Measurements from ENCODE around the gene IGF2BP1.
A peak's percentile ranks its signal among the peaks of the same experiment; 100 is the strongest.

IGF2BP1 gene

DNA sequence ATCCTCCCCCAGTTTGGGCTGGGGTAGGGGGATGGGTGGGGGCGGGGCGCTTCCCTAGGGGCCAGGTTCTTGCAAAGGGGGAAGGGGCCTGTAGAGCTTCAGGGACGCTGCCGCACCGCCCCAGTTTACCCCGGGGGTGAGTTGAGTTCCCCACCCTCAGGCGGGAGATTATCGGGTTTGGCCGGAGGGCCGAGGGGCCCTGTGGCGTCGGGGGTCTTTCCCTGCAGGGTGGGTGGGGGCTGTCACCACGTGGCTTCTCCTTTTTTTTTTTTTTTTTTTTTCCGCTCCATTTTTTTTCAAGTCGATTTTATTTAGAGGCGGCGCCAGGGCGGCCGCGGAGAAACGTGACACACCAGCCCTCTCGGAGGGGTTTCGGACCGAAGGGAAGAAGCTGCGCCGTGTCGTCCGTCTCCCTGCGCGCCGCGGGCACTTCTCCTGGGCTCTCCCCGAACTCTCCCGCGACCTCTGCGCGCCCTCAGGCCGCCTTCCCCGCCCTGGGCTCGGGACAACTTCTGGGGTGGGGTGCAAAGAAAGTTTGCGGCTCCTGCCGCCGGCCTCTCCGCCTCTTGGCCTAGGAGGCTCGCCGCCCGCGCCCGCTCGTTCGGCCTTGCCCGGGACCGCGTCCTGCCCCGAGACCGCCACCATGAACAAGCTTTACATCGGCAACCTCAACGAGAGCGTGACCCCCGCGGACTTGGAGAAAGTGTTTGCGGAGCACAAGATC is at the start of gene IGF2BP1:
Gene IGF2BP1, plus strand, starts transcription at position 283 of the 724 bp plus-strand sequence. Its CDS starts 361 bp downstream, at position 644.
- peak; percentile 5 for DNase-seq (ENCODE audit: low spot score)

DNA sequence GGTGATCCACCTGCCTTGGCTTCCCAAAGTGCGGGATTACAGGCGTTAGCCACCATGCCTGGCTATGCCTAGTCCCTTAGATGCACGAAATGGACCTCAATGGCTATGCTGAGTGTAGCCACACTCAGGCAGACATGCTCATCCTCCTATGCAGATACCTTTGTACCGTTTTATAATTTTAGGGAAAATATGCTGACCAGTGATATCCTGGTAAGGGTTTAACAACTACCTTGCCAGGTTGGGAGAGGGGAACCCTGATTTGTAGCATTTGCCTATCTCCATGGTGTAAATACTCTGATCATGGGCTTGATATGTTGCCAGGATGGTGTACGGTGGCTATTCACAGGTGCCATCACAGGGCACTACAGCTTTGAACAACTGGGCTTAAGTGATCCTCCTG is 45.6 kb upstream of the IGF2BP1 start:
- no peak for DNase-seq (ENCODE audit: low spot score)

DNA sequence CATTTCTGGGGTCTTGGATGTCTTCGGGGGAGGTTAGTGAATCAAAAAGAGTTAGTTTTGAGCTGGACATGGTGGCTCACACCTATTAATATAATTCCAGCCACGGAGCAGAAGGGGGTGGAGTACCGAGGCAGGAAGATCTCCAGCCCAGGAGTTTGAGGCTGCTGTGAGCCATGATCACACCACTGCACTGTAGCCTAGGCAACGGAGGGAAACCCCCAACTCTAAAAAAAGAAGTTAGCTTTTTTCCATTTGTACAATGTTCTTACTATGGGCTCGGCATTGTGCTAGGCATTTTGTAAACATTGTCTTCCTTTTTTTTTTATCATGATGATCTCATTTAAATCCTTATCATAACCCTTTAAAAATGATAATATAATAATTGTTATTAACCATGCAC is 44.3 kb upstream of the IGF2BP1 start:
- DNase-seq (ENCODE audit: low spot score), result no peak

DNA sequence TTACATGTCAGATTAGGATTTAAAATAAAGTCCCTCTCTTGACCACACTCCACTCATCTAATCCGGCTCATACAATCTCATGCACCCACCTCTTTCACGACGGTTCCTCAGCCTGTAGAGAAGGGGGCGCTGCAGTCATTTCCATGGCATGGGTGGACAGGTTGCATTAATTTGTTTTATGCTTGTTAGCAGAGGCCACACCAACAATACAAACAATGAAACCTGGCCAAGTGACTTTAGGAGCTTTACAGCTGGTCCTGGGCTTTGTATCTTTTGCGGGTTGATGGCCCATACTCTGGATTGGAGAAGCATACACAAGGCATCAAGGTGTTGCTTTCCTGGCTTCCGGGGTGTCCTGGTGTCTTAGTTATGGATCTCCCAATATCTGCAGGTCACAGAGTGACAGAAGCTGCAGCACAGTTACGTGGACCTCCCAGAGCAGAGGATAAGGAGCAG is 42.9 kb upstream of the IGF2BP1 start:
- no peak for DNase-seq (ENCODE audit: low spot score)

DNA sequence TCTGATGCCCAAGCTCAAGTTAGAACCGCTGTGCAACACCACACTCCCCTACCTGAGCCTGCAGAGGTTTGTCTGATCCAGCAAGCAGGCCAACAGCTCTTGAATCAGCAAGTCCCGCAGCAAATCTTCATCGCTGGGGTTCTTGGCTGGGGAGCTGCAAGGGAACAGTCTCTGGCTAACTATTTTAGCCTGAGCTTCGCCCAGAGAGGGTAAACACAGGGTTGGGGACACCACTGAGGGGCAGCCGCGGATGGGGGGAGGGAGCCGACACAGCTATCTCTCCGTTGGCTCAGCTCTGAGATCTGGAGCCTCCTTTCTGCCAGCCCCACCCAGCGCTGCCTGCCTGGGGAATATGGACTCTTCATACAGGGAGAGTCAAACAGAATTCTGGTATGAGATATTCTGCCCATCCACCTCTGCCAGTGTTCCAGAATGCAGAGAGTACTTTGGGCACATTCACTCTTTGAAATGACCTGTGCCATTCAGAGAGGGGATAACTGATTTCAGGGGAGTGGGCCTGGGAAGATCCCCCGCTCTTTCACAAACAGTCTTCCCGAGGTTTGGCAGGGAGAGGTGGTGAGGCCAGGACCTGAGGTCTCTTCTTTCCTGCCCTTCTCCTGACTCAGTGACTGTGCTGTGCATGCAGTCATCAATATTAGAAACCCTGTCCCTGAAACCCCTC is 36.2 kb upstream of the IGF2BP1 start:
- DNase-seq (ENCODE audit: low spot score), result no peak

DNA sequence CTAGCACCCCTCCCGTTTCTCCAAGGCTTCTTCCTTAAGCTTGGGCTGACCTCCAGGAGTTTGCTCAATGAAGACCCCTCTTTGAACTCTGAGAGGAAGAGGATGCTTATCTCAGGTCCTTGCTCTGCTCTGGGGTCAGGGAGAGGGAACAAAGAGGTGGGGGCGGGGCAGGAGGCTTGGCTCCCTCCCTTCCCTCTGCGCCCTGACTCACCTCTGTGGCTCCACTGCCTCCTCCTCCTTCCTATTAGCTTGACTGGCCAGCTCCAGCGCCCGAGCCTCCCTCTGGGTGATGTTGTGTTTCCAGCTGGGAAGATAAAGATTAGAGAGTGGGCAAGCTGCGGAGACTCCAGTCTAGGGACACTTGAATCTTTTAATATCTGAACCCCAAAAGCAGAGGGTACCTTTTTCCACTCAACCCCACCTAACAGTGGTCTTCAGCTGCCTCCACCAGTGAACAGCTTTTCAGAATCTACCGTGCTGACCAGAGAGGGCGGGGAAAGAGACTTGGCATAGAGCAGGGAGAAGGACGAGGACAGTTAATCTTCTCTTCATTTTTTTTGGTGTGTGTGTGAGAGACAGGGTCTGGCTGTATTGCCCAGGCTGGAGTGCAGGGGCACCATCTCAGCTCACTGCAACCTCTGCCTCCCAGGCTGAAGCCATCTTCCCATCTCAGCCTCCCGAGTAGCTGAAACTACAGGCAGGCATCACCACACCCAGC is 35.5 kb upstream of the IGF2BP1 start:
- DNase-seq (ENCODE audit: low spot score), result no peak

DNA sequence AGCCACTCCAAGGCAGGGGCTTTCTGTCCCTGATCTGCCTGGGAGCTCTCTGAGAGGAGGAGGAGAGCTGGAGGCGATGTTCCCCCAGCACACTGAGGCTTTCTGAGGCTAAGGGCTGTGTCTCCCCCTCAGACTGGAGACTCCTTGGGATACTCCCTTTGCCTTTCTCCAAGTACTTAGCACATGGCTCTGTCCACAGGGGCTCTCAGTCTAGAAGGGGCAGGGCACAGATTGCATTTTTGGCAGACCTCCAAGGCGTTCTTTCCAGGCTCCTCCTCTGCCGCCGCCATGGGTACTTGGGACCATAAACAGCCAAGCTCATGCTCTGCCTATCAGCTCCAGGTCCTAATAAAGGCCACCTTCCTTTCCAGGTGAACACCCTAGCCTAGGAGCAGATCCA is 27.0 kb upstream of the IGF2BP1 start:
- no peak for DNase-seq (ENCODE audit: low spot score)

DNA sequence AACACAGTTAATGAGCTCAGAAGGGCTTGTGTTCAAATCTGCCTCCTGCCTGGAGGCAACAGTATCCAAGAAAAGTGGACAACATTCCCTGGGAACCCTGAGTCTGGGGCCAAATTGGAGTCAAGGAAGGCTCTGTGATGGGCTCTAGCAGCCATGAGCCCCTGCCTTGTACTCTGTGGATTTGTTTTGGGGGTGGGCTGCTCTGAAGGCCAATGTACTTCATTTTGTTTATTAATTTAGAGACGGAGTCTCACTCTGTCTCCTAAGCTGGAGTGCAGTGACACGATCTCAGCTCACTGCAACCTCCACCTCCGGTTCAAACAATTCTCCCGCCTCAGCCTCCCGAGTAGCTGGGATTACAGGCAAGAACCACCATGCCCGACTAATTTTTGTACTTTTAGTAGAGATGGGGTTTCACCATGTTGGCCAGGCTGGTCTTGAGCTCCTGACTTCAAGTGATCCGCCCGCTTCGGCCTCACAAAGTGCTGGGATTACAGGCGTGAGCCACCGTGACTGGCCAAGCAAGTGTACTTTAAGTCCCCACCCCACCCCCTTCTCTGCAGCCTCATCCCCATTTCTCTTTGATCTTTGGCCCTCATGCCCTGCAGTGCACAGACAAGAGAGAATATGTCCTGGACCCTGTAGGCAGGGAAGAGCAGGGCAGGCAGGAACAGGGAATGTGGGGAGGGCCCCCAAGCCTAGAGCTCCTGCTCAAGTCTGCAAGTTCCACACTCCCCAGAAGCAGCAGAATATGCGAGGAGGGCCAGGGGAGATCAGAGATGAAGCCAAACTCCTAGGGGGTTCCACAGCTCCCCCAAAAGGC is 26.1 kb upstream of the IGF2BP1 start:
- no peak for DNase-seq (ENCODE audit: low spot score)

DNA sequence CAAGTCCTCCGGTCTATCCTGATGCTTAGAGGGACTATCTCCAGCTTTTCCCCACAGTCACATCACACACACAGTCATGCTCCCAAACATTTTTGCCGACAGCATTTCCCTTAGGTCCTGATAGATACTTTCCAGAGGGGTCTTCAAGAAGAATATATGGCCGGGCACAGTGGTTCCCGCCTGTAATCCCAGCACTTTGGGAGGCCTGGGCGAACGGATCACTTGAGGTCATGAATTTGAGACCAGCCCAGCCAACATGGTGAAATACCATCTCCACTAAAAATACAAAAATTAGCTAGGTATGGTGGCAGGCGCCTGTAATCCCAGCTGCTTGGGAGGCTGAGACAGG is 24.5 kb upstream of the IGF2BP1 start:
- no peak for DNase-seq (ENCODE audit: low spot score)

DNA sequence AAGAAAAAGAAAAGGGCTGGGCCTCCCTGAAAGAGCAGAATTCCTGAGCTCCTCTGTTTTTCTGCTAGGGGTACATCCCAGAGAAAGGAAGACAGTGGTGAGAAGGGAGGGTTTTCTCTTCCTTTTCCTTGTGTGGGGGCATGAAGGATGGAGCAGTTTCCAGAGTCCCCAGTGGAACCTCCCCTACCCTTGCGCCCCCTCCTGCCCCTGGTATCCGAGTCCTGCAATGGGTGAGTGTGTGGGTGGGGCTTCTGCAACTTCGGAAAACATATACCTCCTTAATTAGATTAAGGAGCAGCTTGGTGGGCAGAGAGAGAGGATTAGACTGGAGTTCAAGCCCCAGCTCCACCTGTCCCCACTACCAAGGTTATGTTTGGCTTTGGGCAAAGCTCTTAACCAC is 23.4 kb upstream of the IGF2BP1 start:
- no peak for DNase-seq (ENCODE audit: low spot score)

DNA sequence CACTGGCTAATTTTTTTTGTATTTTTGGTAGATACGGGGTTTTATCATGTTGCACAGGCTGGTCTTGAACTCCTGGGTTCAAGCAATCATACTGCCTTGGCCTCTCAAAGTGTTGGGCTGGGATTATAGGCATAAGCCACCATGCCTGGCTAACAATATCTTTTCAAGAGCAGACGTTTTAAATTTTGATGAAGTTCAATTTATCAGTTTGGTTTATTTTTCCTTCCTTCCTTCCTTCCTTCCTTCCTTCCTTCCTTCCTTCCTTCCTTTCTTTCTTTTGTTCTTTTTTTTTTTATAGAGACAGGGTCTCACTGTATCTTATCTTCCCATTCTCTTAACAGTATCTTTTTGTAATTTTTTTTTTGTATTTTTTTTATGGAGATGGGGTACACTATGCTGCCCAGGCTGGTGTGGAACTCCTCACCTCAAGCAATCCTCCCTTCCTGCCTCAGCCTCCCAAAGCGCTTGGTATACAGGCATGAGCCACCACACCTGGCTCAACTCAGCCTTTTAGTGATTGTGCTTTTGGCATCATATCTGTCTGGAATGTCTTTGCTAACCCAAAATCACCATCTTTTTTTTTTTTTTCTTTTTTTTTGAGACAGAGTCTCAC is 15.2 kb upstream of the IGF2BP1 start:
- DNase-seq (ENCODE audit: low spot score), result no peak

DNA sequence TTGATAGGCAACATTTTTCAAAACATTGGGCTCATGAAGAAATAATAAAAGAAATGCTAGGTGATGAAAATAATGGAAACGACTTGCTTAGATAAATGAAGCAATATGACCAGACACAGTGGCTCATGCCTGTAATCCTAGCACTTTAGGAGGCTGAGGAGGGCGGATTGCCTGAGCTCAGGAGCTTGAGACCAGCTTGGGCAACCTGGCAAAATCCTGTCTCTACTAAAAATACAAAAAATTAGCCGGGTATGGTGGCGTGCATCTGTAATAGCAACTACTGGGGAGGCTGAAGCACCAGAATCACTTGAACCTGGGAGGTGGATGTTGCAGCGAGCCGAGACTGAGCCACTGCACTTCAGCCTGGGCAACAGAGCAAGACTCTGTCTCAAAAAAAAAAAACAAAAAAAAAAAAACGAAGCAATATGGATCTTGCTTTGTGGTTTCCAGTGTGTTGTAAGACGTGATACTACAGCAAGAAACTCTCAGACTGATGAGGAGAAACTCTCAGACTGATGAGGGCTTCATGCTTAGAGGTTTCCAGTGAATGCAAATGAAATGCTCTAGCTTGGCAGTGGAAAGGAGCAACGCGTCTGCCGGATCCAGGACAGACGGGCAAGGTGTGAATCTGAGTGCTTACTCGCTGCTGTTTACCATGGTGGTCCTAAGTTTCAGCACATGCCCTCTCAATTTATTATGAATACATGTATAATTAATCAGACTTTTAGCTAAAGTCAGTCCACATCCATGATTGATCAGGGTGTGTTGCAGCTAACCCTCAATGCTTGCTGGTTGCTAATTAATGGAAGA is 11.5 kb upstream of the IGF2BP1 start:
- no peak for DNase-seq (ENCODE audit: low spot score)

DNA sequence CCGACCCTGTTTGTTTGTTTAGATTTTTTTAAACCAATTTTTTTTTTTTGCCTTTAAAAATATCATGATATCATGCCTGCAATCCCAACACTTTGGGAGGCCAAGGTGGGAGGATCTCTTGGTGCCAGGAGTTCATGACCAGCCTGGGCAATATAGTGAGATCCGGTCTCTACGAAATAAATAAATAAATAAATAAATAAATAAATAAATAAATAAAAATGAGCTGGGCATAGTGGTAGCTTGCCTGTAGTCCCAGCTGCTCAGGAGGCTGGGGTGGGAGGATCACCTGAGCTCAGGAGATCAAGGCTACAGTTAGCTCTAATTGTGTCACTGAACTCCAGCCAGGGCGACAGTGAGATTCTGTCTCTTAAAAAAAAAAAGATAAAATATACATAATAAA is 8.1 kb upstream of the IGF2BP1 start:
- no peak for DNase-seq (ENCODE audit: low spot score)

DNA sequence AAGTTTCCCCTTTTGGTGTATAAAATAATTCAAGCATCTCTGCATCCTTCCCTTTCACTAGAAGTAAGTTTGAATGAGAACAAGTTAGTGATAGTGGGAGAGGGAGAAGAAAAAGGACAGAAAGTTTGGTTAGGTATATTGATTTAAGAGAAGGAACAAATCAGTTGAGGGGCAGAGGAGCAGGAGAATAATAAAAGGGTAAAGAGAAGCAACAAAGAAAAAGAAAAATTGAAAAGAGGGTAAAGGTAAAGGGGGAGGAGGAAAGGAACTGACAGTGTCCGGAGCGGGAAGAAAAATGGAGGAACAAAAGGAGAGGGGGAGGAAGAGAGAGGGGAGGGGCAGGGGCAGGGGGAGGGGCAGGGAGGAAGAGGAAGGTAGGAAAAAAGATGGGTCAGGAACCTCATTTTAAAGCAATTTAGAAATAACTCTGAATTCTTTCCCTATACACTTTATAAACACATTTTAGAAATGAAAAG is 6.3 kb upstream of the IGF2BP1 start:
- DNase-seq (ENCODE audit: low spot score), result no peak

DNA sequence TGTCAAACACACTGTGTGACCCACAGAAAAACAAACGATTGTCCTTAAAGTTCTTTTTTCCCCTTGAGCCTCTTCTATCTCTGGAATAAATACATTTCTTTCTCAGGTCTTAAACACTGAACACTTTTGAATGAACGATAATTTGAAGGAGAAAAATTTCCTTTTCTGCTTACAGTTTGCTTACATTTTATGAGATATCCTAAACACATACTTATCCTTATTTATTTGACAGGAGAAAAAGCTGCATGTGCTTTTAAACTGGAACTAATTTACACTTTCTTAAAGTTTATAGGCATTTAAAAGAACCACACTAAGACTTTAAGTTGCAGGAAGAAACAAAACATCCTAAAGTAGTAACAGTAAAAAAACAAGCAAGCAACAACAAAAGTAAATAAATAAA is 4.7 kb upstream of the IGF2BP1 start:
- DNase-seq (ENCODE audit: low spot score), result no peak

DNA sequence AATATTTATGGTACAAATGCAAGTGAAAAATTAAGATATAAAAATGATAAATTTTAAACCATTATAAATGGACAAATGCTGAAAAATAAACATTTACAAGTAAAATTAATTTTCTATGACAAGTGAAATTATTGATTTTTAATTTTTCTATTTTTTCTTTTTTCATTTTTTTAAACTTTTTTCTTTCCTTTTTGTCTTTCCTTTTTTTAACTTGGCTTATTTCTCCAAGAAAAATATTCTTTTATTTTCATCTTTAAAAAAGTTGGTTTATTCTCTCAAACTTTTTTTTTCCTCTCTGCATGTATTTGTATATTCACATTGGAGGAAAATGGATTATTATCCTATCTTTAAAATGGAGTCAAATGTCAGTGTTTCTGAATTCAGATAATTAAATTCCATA is 3.9 kb upstream of the IGF2BP1 start:
- DNase-seq (ENCODE audit: low spot score), result no peak

DNA sequence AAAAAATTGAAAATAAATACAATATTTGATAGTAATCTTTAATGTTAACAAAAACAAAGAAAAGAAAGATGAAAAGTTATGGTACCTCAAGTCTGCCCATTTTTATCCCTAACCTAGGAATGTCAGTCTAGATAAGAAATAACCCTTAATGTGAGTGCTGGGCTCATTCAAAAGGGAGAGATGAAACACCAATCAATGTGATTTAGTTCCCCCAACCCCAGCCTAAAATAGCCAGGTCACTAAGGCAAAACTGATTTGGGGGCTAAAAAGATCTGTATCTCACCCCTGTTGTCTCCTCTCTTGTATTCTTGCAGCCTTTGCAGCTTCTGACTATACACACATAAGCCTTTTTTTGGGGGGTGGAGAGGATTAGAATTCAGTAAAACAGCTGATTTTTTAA is 3.2 kb upstream of the IGF2BP1 start:
- DNase-seq (ENCODE audit: low spot score), result no peak

DNA sequence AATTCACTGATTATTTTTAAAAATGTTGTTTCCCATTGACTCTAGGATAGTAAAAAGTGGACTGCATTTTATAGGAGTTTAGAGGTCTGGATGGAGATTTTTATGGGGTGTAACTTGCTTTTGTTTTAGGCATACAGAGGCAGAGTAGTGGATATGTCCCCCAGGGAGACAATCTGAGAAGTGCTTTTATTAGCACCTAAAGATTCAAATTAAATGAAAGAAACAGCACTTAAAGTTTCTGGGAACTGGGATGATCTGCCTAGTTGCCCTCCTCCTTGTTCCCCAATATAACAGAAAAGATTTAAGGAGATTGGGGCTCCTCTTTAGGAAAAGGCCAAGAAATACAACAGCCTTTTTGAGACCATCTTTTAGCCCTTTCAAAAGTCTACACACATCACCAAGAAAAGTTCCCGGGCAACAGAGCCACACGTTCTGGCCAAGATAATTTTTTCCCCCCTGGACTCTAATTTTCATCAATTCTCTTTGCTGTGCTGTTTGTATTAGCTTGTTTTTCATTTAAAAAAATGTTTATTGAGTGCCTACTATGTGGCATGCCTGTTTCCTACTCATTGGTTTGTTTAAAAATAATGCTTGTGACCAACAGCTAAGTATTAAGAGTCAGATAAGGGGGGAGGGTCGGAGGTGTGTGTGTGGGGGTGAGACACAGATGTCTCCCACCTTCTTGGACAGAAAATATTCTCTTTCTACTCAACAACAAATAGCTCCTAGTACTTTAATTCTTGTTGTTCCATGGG is 2.5 kb upstream of the IGF2BP1 start:
- no peak for DNase-seq (ENCODE audit: low spot score)

DNA sequence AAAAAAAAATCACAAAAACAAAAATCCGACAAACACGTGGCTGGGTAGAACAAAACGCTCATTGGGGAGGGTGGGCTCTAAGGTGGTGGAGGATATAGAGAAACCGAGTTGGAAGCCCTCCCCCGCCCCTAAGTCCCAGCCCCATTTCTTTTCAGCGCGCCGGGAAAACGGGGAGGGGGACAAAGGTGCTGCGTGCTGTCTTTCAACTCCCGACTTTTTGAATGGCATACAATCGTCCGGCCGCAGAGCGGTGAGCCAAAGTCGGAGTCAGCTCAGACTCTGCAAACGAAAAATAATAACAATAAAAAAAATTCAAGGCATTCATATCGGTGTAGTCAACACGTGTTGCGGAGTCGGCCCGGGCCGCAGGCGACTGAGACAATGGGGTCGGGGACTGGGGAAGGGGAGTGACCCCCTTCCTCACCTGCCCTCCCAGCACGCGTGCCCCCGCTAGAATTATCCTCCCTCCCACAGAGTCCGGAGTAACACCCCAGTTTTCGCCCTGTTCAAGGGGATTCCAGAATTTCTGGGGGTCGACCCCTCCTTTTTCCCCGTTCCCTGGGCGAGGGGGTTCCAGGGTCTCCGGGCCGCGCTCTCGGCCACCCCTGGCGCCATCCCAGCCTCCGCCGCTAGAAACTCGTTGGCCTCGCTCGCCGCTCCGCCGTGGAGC is 1.7 kb upstream of the IGF2BP1 start:
- no peak for DNase-seq (ENCODE audit: low spot score)

Measured in activated CD4-positive, alpha-beta T cell treated with anti-CD3 and anti-CD28 coated beads, Interleukin-2, Interleukin-4, amounts not matched to agents 100 ng/mL and 50 ng/mL, durations not matched to agents 16 hours and 8 hours (primary cell).